ENCODE measurements around the gene TREML4. TPM values are rescaled to one million over a fixed set of nuclear protein-coding genes. Genes with fewer than 3 reads are reported as not detected.

Gene TREML4
- total RNA-seq, 4 donors from 2014 or later: not detected

- TF ChIP-seq CTCF (IDR thresholded peaks at IDR 0.05; ENCODE audit: low read depth): no peak
These were observed 27.6 kb downstream of the TREML4 start for GRCh38 chr6:41255638-41256246.

GRCh38 chr6:41256383-41256782 lies 28.2 kb downstream of the TREML4 start:
- TF ChIP-seq CTCF (IDR thresholded peaks at IDR 0.05; ENCODE audit: low read depth): no peak

- TF ChIP-seq CTCF (IDR thresholded peaks at IDR 0.05; ENCODE audit: low read depth): no peak
These were observed 29.4 kb downstream of the TREML4 start for GRCh38 chr6:41257369-41258195.

GRCh38 chr6:41258196-41258493 lies 30.0 kb downstream of the TREML4 start:
- TF ChIP-seq CTCF (IDR thresholded peaks at IDR 0.05; ENCODE audit: low read depth): no peak

GRCh38 chr6:41262401-41262800 lies 34.3 kb downstream of the TREML4 start:
- no peak for TF ChIP-seq CTCF (IDR thresholded peaks at IDR 0.05; ENCODE audit: low read depth)

- no peak for TF ChIP-seq CTCF (IDR thresholded peaks at IDR 0.05; ENCODE audit: low read depth)
These were observed 35.1 kb downstream of the TREML4 start for GRCh38 chr6:41263267-41263666.

- TF ChIP-seq CTCF (IDR thresholded peaks at IDR 0.05; ENCODE audit: low read depth): no peak
These were observed 38.4 kb downstream of the TREML4 start for GRCh38 chr6:41266541-41266940.

Measured in subcutaneous adipose tissue (tissue), 4 donors.